SU-DHL-6 (cell line): Measurements from ENCODE around the gene ADARB2.

Source experiments
- CTCF ChIP-seq: fragments of 200-600 bp; sonication (generic); IDR thresholded peaks from one replicate; pipeline ENCODE4 v1.5.1; 2017; ENCODE audit warnings: antibody characterized with exemption, mild to moderate bottlenecking, low read length, moderate library complexity; ENCODE audit not compliant: insufficient read depth, poor library complexity, severe bottlenecking
- EZH2phosphoT487 ChIP-seq: fragments of 200-600 bp; sonication (generic), shearing (Covaris generic); conservative IDR thresholded peaks from 2 replicates; pipeline ENCODE4 v1.6.1; 2018; ENCODE audit warnings: mild to moderate bottlenecking, antibody characterized with exemption, low read length, moderate library complexity, mixed read lengths

GRCh38 chr10:1574719-1575118 is 162.6 kb downstream of the ADARB2 start:
- no peak for TF ChIP-seq CTCF
- no peak for TF ChIP-seq EZH2phosphoT487
